AG09309 (cell line): ENCODE data around the gene TMTC2.

Source experiments
- DNase-seq: peaks from one replicate; pipeline ENCODE4 v3.0.0-alpha.2; 2010; ENCODE audit warnings: low read depth
- H3K4me3 ChIP-seq: 2 replicates; pipeline ENCODE4 v1.5.1; 2011; ENCODE audit warnings: mild to moderate bottlenecking, low read depth, low read length, moderate library complexity; ENCODE audit not compliant: control insufficient read depth
- TF ChIP-seq, protein P1 (sequence below): IDR thresholded peaks from 2 replicates; pipeline ENCODE4 v1.5.1; 2011; ENCODE audit warnings: mild to moderate bottlenecking, low read depth, low read length, inconsistent platforms; ENCODE audit not compliant: insufficient read depth, control insufficient read depth; ENCODE audit errors: missing control alignments

The TMTC2 gene

DNA sequence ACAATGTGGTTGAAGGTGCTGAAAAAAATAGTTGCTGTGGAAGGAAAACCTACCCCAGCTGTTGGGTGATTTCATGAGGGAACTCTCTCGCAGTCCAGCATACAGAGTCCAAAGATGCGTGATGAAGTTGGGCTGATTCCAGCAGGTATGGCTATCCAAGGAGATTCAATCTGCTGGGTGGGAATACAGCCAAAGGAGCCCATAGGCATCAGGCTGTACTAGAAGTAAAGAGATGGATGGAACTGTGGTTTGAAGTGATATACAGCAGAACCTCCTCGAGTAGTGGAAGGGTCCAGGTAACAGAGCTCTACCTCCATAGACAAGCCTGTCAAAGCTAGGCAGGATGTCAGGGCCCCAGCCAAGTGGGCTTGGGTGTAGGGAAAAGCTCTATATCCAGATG lies 11.5 kb upstream of the TMTC2 start:
- H3K4me3 ChIP-seq = no peak overlapping the region
- TF ChIP-seq, protein P1, sequence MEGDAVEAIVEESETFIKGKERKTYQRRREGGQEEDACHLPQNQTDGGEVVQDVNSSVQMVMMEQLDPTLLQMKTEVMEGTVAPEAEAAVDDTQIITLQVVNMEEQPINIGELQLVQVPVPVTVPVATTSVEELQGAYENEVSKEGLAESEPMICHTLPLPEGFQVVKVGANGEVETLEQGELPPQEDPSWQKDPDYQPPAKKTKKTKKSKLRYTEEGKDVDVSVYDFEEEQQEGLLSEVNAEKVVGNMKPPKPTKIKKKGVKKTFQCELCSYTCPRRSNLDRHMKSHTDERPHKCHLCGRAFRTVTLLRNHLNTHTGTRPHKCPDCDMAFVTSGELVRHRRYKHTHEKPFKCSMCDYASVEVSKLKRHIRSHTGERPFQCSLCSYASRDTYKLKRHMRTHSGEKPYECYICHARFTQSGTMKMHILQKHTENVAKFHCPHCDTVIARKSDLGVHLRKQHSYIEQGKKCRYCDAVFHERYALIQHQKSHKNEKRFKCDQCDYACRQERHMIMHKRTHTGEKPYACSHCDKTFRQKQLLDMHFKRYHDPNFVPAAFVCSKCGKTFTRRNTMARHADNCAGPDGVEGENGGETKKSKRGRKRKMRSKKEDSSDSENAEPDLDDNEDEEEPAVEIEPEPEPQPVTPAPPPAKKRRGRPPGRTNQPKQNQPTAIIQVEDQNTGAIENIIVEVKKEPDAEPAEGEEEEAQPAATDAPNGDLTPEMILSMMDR = no peak
- no peak for DNase-seq

DNA sequence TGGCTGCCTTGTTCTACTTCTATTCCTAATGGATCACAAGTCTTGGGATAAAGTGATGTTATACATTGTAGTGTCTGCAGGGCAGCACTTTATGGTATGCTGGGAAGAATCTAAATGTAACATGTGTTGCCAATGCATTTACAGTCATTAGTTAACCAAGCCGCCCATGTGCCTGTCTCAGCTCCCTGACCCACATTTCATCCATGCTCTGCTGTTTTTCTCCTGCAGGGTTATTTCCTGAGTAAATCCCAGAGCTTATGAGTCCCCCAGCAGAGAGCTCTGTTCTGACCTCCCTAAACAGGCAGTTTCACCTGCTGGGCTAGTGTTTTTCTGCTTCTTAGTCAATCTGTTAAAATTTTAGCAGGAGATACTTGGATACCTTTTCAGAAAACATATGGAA lies 4.4 kb upstream of the TMTC2 start:
- no peak overlapping the region for H3K4me3 ChIP-seq
- DNase-seq = no peak
- TF ChIP-seq, protein P1 = no peak

DNA sequence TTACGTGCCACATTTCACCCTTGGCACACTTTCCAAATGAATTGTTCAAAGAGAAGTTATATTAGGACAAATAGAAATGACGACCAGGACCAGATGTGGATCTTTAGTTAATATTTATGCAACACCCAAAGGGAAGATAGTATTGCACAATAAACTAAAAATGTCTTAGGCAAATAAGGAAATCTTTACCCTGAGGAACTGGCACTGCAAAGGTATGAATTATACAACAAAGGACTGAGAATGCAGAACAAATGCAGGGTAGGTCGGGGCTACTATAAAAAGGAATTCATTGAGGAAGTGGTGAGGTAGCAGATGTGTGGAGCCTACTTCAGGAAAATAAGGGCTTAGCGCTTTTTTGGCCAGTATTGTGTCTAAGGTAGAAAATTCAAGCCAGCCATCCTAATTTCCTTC lies 3.9 kb upstream of the TMTC2 start:
- no peak for DNase-seq
- TF ChIP-seq, protein P1 = no peak
- H3K4me3 ChIP-seq = no peak overlapping the region

DNA sequence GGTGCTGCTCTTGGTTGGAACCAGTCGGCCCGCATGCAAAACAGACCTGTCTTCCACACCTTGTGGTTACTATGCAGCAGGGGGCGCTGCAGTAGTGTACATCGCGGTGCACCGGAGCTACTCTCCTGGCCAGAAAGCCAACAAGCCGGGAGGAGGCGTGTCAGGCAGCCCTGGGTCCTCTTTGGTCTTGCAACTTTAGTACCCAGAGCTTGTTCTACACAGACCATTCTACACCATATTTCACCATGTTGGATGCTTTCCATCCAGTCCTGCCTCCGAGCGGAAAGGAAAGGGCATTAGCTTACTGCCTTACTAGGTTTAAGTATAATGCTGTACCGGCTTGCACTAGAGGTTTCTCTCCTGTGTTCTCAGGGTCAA lies 927 bp upstream of the TMTC2 start:
- TF ChIP-seq, protein P1 = peak; percentile 94
- peak overlapping the region; percentile 97 for H3K4me3 ChIP-seq
- DNase-seq = peak; percentile 85

DNA sequence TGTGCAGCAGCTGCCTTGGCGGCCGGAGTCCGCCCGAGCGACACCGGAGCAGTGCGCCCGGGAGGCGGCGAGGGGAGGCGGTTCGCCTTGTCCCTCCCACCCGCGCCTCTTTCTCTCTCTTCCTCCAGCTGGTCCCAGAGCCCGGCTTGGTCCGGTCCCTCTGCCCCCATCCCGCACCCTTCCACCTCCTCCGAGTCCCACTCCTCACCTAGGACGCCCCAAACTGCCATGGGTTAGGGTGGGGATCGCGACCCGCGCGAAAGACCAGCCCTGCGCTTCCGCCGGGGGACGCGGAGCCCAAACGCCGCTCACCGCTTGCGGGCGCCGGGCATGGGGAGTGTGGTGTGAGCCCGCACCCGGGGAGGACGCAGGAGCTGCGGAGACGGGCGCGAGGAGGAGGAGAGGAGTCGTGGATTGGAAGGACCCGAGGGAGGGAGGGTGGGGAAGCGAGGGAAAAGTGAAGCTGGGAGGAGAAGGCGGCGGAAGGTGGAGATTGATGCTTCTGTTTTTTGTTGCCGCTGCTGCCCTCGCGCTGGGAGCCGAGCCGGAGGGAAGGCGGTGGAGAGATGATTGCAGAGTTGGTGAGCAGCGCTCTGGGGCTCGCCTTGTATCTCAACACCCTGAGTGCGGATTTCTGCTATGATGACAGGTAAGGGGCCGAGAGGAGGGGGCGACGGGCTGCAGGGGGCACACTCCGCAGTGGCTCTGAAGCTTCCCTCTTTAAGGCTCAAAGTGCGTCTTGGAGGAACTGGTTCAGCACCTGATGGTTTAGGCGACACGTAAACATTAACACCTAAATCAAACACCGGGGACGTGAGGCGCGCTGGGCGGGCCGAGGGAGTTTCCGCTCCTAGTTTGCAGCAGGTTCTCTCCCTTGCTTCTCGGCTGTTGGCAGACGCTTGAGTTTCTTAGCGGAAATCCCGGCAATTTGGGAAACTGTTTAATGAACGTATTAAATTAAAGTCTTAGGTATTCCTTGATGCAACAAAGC lies 610 bp downstream of the TMTC2 start:
- TF ChIP-seq, protein P1 = peak; percentile 7
- DNase-seq = no peak
- H3K4me3 ChIP-seq = peak overlapping the region; percentile 97

DNA sequence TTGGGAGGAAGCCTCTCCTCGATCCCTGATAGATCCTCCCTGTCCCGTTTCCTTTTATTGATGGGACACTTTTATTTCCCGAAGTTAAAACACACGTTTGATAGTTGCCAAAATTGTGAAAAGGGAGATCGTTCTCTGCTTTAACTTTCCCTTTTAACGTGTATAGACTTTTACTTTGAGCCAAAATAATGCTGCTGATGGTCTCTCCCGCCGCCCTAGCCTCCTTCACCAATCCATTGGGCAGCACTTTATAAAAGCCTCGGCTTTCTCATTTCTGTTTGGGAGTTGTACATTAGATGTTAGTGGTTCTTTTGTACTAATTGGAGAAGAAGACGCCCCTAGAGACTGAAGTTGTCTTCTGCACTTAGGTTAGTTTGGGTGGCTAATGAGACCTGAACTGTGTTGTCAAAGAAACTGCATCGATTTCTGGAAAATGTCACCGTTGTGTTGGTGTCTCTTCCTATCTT lies 1.4 kb downstream of the TMTC2 start:
- TF ChIP-seq, protein P1 = peak; percentile 18
- no peak for DNase-seq
- peak overlapping the region; percentile 97 for H3K4me3 ChIP-seq
